HG03196 (cell line): Measurements from ENCODE around the gene AKT2.

Source experiments
- ATAC-seq: cut with Tn5 transposase; IDR thresholded peaks from one replicate; pipeline ENCODE4 v1.9.1; 2021; ENCODE audit not compliant: unreplicated experiment

AKT2 gene

DNA sequence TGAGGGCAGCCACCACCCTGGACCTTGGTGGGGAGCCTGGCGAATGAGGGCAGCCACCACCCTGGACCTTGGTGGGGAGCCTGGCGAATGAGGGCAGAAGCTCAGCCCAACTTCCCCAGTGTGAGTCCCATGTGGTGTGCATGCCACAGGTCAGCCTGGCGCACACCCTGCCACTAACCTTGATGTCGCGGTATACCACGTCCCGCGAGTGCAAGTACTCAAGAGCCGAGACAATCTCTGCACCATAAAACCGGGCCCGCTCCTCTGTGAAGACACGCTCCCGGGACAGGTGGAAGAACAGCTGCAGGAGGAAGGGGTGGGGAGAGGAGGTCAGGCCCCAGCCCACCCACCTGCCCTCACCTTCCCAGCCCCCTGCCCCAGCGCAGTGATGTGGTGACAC is 47.4 kb downstream of the AKT2 start:
- ATAC-seq, result no peak

GRCh38 chr19:40236366-40236765 is 48.8 kb downstream of the AKT2 start:
- no peak for ATAC-seq

- no peak for ATAC-seq
These were observed 49.2 kb downstream of the AKT2 start for GRCh38 chr19:40236026-40236355.

GRCh38 chr19:40235238-40236025 is 49.7 kb downstream of the AKT2 start:
- no peak for ATAC-seq

- no peak for ATAC-seq
These were observed 50.5 kb downstream of the AKT2 start for GRCh38 chr19:40234429-40235237.

DNA sequence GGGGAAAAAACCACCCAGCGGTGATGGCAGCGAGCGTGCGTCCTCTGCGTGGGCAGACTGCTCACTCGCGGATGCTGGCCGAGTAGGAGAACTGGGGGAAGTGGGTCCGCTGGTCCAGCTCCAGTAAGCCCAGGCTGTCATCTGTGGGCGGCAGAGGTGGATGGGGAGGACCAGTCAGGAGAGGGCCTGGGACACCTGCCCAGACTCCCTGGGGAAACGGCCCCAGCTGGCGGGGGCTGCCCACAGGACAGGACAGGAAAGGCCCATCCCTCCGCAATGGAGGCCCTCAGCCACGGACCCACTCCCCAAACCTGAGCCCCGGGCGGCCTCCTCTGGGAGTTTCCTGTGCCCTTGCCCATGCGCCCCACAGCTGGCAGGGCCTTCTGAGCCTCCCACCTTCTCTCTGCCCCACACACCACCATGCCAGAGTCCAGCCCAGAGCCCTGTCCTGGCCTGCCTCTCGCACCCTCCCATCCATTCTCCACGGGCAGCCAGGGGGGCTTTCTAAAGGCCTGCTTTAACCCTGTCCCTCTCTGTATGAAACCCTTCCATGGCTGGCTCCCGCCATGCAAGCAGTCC is 51.2 kb downstream of the AKT2 start:
- no peak for ATAC-seq

GRCh38 chr19:40232949-40233810 is 52.0 kb downstream of the AKT2 start:
- ATAC-seq, result no peak

DNA sequence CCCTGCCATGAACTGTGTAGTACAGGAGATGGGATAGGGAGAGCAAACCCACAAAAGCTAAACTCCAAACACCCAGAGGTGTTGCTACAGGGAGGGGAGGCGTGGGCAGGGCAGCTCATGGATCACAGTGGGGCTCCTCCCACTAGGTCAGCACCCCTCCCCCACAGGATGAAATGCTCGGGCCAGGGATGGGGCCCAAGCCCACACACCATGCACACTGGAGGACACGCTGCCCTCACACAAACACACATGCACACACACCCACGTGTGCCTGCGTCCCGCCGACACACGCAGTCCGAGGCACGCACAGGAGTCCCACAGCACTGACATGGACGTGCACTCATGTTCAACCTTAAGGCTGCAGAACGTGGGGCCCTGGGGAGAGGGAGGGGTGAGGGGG is 52.7 kb downstream of the AKT2 start:
- ATAC-seq, result no peak

- ATAC-seq, result no peak
These were observed 53.4 kb downstream of the AKT2 start for GRCh38 chr19:40231544-40232424.

- ATAC-seq, result no peak
These were observed 54.1 kb downstream of the AKT2 start for GRCh38 chr19:40231057-40231456.

DNA sequence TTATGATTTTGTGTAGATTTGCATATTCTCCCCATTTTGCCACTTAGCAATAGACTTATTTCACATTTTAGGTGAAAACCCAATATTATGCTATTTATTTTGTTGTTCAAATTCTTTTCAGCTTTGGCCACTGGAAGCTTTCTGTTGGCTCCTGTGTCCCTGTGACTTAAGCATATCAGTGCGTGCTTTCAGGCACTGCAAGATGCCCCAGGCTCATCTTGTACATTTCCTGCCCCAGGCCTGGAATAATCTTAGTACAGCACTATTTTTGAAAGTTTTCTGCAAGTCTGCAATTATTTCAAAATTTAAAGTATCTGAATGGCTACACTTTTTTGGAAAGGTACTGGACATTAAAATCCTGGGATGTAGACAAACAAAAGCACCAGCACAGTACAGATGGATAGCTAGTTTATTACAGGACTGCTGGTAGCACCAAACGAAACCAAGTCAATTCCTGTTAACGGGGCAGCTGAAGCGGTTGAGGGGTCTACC is 55.2 kb downstream of the AKT2 start:
- ATAC-seq, result no peak

DNA sequence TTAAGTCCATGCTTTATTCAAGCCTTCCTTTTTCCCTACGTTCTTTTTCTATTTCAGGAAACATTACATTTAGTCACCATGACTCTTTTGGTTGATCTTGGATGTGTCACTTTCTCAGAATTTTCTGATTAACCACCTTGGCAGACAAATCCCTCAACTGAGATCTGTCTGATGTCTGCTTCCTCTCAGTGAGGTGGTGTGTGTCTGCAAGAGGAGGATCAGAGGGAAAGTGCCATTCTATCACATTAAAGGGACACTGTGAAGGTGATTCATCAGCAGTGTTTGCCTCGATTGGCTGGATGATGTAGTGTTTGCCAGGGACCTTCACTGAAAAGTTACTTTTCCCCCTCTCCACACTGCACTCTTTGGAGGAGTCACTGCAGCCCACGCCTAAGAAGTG is 55.7 kb downstream of the AKT2 start:
- no peak for ATAC-seq

GRCh38 chr19:40228863-40229262 is 56.3 kb downstream of the AKT2 start:
- ATAC-seq, result no peak

GRCh38 chr19:40228346-40228745 is 56.8 kb downstream of the AKT2 start:
- ATAC-seq, result no peak

- ATAC-seq, result no peak
These were observed 59.5 kb downstream of the AKT2 start for GRCh38 chr19:40225440-40226305.

- ATAC-seq, result no peak
These were observed 60.6 kb downstream of the AKT2 start for GRCh38 chr19:40224342-40225150.

GRCh38 chr19:40223135-40223822 is 61.9 kb downstream of the AKT2 start:
- ATAC-seq, result no peak
